GM23248 (cell line): Measurements from ENCODE around the gene MAP3K9.

Experiments
- EZH2 ChIP-seq: fragments of 200-600 bp; sonication (generic); IDR thresholded peaks from 2 replicates; pipeline ENCODE4 v1.6.1; 2018; ENCODE audit warnings: antibody characterized with exemption, mild to moderate bottlenecking; ENCODE audit not compliant: insufficient read depth, poor library complexity, severe bottlenecking
- EZH2phosphoT487 ChIP-seq: fragments of 200-600 bp; sonication (generic); IDR thresholded peaks from 2 replicates; pipeline ENCODE4 v1.6.1; 2018; ENCODE audit warnings: antibody characterized with exemption, moderate library complexity, mild to moderate bottlenecking, low read depth; ENCODE audit not compliant: insufficient read depth

DNA sequence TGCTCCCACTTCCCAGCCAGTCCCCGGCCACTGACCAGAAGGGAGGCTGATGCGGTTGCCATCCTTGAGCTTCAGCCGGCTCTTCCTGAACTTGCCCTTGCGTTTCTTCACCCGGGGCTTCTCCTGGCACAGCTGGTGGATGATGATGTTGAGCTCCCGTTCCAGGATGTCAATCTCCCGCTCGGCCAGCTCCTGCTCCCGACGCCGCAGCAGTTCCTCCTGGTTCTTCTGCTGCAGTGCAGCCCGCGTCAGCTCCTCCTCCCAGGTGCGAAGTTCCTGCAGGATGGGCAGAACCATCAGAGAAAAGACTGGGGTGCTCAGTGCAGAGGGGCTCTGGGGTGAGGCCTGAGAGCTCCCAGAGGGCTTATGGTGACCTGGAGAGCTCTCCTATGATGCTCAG lies 67.0 kb downstream of the MAP3K9 start:
- TF ChIP-seq EZH2phosphoT487 (no peak), EZH2 (no peak)
